Osteoblast (primary cell): ENCODE measurements around the gene IRX5. TPM values are rescaled to one million over a fixed set of nuclear protein-coding genes. Genes with fewer than 3 reads are reported as not detected.

Experiments used
- DNase-seq: peaks from one replicate; pipeline ENCODE4 v3.0.0; 2011; ENCODE audit warnings: low spot score, mixed read lengths; ENCODE audit not compliant: insufficient read length; ENCODE audit errors: missing footprints
- H2AFZ ChIP-seq: 2 replicates; pipeline ENCODE4 v1.6.0; 2011; ENCODE audit warnings: mild to moderate bottlenecking, low read length
- H3K27ac ChIP-seq: 2 replicates; pipeline ENCODE4 v1.5.1; 2011; ENCODE audit warnings: mild to moderate bottlenecking, low read depth, low read length, moderate library complexity
- H3K27me3 ChIP-seq: 2 replicates; pipeline ENCODE4 v1.6.0; 2012; ENCODE audit warnings: mild to moderate bottlenecking, control low read depth, inconsistent platforms, low read length, moderate library complexity; ENCODE audit not compliant: insufficient read depth
- H3K36me3 ChIP-seq: 2 replicates; pipeline ENCODE4 v1.5.1; 2011; ENCODE audit warnings: mild to moderate bottlenecking, low read length, control low read depth, moderate library complexity; ENCODE audit not compliant: insufficient read depth
- H3K4me1 ChIP-seq: 2 replicates; pipeline ENCODE4 v1.5.1; 2011; ENCODE audit warnings: mild to moderate bottlenecking, low read length, control low read depth, moderate library complexity; ENCODE audit not compliant: insufficient read depth
- H3K4me2 ChIP-seq: 2 replicates; pipeline ENCODE4 v1.6.0; 2011; ENCODE audit warnings: mild to moderate bottlenecking, low read length; ENCODE audit not compliant: insufficient read depth
- H3K4me3 ChIP-seq: fragments of 200-600 bp; sonication (generic); 3 replicates; pipeline ENCODE4 v1.5.1; 2012; ENCODE audit warnings: mild to moderate bottlenecking, low read length, inconsistent platforms; ENCODE audit not compliant: insufficient read depth
- H3K79me2 ChIP-seq: 2 replicates; pipeline ENCODE4 v1.6.0; 2012; ENCODE audit warnings: mild to moderate bottlenecking, low read length, control low read depth, inconsistent platforms; ENCODE audit not compliant: insufficient read depth
- H3K9me3 ChIP-seq: 2 replicates; pipeline ENCODE4 v1.5.1; 2011; ENCODE audit warnings: low read depth, low read length, control low read depth
- H4K20me1 ChIP-seq: 2 replicates; pipeline ENCODE4 v1.6.0; 2012; ENCODE audit warnings: mild to moderate bottlenecking, low read length, control low read depth; ENCODE audit not compliant: insufficient read depth
- total RNA-seq: library from RNA; depleted of rRNA; stranded (reverse); fragments of >200 nt; gene quantifications from 2 replicates; pipeline ENCODE4 v1.2.3, GENCODE V29; 2012
- TF ChIP-seq, protein P1 (sequence below): IDR thresholded peaks from 2 replicates; pipeline ENCODE4 v1.5.1; 2011; ENCODE audit warnings: mild to moderate bottlenecking, low read depth, low read length, moderate library complexity; ENCODE audit errors: extremely low read depth

The IRX5 gene
- total RNA-seq, 1 donor = 19.5 TPM

DNA sequence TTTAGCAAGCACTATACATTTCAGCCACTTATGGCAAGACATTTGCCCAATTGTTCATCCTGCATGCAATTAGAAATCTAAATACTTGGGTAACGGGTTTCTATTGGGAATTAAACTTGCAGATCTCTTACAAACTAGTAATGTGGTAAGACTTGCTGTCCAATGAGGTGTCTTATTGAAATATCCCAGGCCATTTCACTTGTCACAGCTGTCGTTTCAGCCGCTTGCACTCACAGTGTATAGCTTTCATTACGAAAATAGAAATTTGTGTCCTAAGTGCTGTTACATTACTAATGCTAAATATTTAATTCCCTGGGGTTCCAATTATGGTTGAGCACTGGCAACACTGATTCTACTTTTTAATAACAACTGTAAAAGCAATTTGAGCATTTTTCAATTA is 40.3 kb upstream of the IRX5 start:
- Histone ChIP-seq H3K36me3 (no peaks in the 10 kb centered on the region), H3K4me2 (no peak overlapping the region), H3K27me3 (no peaks in the 10 kb centered on the region), H3K4me1 (no peaks in the 10 kb centered on the region), H4K20me1 (no peaks in the 10 kb centered on the region), H3K4me3 (no peak overlapping the region), H3K9me3 (peaks cover 4% of the 10 kb centered on the region), H3K27ac (no peak overlapping the region), H3K79me2 (no peaks in the 10 kb centered on the region), H2AFZ (no peak overlapping the region)
- TF ChIP-seq, protein P1, sequence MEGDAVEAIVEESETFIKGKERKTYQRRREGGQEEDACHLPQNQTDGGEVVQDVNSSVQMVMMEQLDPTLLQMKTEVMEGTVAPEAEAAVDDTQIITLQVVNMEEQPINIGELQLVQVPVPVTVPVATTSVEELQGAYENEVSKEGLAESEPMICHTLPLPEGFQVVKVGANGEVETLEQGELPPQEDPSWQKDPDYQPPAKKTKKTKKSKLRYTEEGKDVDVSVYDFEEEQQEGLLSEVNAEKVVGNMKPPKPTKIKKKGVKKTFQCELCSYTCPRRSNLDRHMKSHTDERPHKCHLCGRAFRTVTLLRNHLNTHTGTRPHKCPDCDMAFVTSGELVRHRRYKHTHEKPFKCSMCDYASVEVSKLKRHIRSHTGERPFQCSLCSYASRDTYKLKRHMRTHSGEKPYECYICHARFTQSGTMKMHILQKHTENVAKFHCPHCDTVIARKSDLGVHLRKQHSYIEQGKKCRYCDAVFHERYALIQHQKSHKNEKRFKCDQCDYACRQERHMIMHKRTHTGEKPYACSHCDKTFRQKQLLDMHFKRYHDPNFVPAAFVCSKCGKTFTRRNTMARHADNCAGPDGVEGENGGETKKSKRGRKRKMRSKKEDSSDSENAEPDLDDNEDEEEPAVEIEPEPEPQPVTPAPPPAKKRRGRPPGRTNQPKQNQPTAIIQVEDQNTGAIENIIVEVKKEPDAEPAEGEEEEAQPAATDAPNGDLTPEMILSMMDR = no peak
- no peak for DNase-seq

DNA sequence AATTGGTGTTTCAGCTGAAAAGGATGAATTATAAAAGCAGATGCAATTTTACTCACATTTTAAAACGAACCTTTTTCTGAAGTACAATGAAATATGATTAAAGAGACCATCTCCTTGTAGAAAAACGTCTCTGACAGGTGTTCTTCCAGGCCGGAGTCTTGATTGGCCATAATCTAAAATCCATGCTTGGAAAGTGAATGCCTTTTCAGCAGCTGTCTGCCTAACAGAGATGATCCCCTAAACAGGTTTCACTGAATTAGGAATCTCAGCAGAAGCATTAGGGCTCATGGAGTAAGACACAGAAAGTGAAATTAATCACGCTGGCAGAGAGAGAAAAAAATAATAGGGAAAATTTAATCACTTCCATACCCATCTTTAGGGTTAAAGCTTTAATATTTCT is 39.3 kb upstream of the IRX5 start:
- Histone ChIP-seq H2AFZ (no peak overlapping the region), H3K27me3 (no peaks in the 10 kb centered on the region), H3K79me2 (no peaks in the 10 kb centered on the region), H3K4me3 (no peak overlapping the region), H3K27ac (no peak overlapping the region), H3K9me3 (peaks cover 4% of the 10 kb centered on the region), H4K20me1 (no peaks in the 10 kb centered on the region), H3K4me2 (no peak overlapping the region), H3K36me3 (no peaks in the 10 kb centered on the region), H3K4me1 (no peaks in the 10 kb centered on the region)
- DNase-seq = no peak
- TF ChIP-seq, protein P1 = no peak

DNA sequence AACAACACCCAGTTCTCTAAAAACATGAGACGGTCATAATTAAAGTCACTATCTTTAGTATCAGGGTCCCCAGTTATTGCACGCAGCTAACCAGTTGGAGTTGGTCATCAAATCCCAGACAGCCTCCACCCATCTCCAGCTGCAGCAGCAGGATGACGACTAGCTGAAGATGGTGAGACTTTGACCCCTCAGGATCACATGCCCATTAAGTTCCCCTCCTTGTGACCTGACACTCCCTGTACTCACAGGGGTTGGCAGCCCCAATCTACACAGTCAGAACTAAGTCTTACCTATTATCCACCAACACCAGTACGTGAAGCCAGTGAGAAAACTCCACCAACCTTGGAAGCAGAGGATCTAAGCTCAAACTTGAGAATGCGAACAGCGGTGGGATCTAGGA is 37.7 kb upstream of the IRX5 start:
- Histone ChIP-seq H3K27me3 (no peaks in the 10 kb centered on the region), H3K79me2 (no peaks in the 10 kb centered on the region)

DNA sequence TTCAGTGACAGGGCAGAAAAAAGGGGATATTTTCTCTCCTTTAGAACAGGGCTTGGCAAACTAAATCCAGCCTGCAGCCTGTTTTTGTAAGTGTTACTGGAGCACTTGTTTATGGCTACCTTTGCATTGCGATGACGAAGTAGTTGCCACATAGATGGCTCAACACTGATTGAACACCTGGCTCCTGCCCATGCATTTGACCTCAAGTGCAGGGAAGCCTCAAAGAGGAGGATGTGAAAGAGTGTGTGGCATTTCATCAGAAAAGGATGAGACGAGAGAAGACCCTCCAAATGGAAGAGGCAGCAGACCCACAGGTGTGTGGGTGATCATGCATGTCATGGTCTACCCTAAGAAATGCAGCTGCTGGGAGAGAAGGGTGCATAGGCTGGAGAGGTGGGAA is 32.7 kb upstream of the IRX5 start:
- no peak for DNase-seq
- no peaks in the 10 kb centered on the region for H3K27me3 ChIP-seq
- H3K4me1 ChIP-seq = no peaks in the 10 kb centered on the region
- no peaks in the 10 kb centered on the region for H3K36me3 ChIP-seq
- H2AFZ ChIP-seq = no peak overlapping the region
- H3K4me3 ChIP-seq = no peak overlapping the region
- no peak overlapping the region for H3K27ac ChIP-seq
- H3K79me2 ChIP-seq = no peaks in the 10 kb centered on the region
- TF ChIP-seq, protein P1 = no peak
- H4K20me1 ChIP-seq = no peaks in the 10 kb centered on the region
- no peaks in the 10 kb centered on the region for H3K9me3 ChIP-seq
- no peak overlapping the region for H3K4me2 ChIP-seq

More for the DNA sequence above, 37.7 kb upstream of the IRX5 start:
- Histone ChIP-seq H3K4me2 (no peak overlapping the region), H3K36me3 (no peaks in the 10 kb centered on the region), H2AFZ (no peak overlapping the region), H3K9me3 (no peaks in the 10 kb centered on the region), H3K27ac (no peak overlapping the region), H3K4me3 (no peak overlapping the region), H4K20me1 (no peaks in the 10 kb centered on the region), H3K4me1 (no peaks in the 10 kb centered on the region)
- TF ChIP-seq, protein P1 = no peak
- no peak for DNase-seq
